HG03571 (cell line): Measurements from ENCODE around the gene EFS.
"Not testable (repeated sequence)": the region's sequence is repeated elsewhere in the genome, so short reads cannot be mapped to it uniquely, and the experiment has no call there.

Source experiments
- ATAC-seq: cut with Tn5 transposase; IDR thresholded peaks from one replicate; pipeline ENCODE4 v1.9.1; 2021; ENCODE audit not compliant: unreplicated experiment

Gene EFS

GRCh38 chr14:23365036-23365731 is at the start of gene EFS:
EFS (minus strand) TSS chr14:23365172; CDS start chr14:23365025, 147 bp downstream.
- ATAC-seq: no peak

GRCh38 chr14:23414254-23414653 is 49.3 kb upstream of the EFS start:
- ATAC-seq: no peak

GRCh38 chr14:23413681-23414080 is 48.7 kb upstream of the EFS start:
- no peak for ATAC-seq

GRCh38 chr14:23411563-23412525 is 46.9 kb upstream of the EFS start:
- ATAC-seq: no peak

GRCh38 chr14:23409966-23410635 is 45.1 kb upstream of the EFS start:
- ATAC-seq: no peak

- ATAC-seq: no peak
Observed at GRCh38 chr14:23409475-23409874, 44.5 kb upstream of the EFS start.

- no peak for ATAC-seq
Observed at GRCh38 chr14:23408307-23408630, 43.3 kb upstream of the EFS start.

GRCh38 chr14:23407516-23408306 is 42.7 kb upstream of the EFS start, which contains the start of gene MYH6:
MYH6 (minus strand) TSS chr14:23408273; CDS start chr14:23407223, 1,050 bp downstream.
- no peak for ATAC-seq

- ATAC-seq: no peak
Observed at GRCh38 chr14:23406725-23407355, 41.9 kb upstream of the EFS start.

GRCh38 chr14:23406244-23406643 is 41.3 kb upstream of the EFS start:
- ATAC-seq: no peak

GRCh38 chr14:23405516-23406025 is 40.6 kb upstream of the EFS start:
- no peak for ATAC-seq

GRCh38 chr14:23405096-23405495 is 40.1 kb upstream of the EFS start:
- ATAC-seq: no peak

- ATAC-seq: no peak
Observed at GRCh38 chr14:23404331-23404900, 39.4 kb upstream of the EFS start.

- no peak for ATAC-seq
Observed at GRCh38 chr14:23403908-23404307, 38.9 kb upstream of the EFS start.

GRCh38 chr14:23403139-23403438 is 38.1 kb upstream of the EFS start:
- ATAC-seq: no peak

- no peak for ATAC-seq
Observed at GRCh38 chr14:23402296-23403138, 37.5 kb upstream of the EFS start.

- no peak for ATAC-seq
Observed at GRCh38 chr14:23401291-23401690, 36.3 kb upstream of the EFS start.

GRCh38 chr14:23400496-23401149 is 35.7 kb upstream of the EFS start:
- ATAC-seq: not testable (repeated sequence)

- ATAC-seq: no peak
Observed at GRCh38 chr14:23399591-23399990, 34.6 kb upstream of the EFS start.
